SIG-M5 treated with dmso at 0.1 percent for 504 hours (cell line): Measurements from ENCODE around the gene S100A3.
A peak's percentile ranks its signal among the peaks of the same experiment; 100 is the strongest.

ENCODE experiments used
- DNase-seq: peaks from one replicate; lab custom pipeline; 2025; ENCODE audit not compliant: unreplicated experiment; lab: John Stamatoyannopoulos, UW

Gene S100A3

GRCh38 chr1:153515504-153516394 is 33.3 kb downstream of the S100A3 start:
- peak; percentile 92 for DNase-seq

- no peak for DNase-seq
These were observed 35.4 kb downstream of the S100A3 start for GRCh38 chr1:153513666-153514065.

- peak; percentile 21 for DNase-seq
These were observed 36.0 kb downstream of the S100A3 start for GRCh38 chr1:153513023-153513422.

- DNase-seq, result peak; percentile 61
These were observed 38.1 kb downstream of the S100A3 start for GRCh38 chr1:153510984-153511410.

GRCh38 chr1:153509729-153510354 is 39.2 kb downstream of the S100A3 start:
- DNase-seq, result peak; percentile 76

GRCh38 chr1:153509036-153509435 is 40.0 kb downstream of the S100A3 start:
- DNase-seq, result no peak

- DNase-seq, result no peak
These were observed 41.0 kb downstream of the S100A3 start for GRCh38 chr1:153507926-153508583.

- DNase-seq, result no peak
These were observed 42.1 kb downstream of the S100A3 start for GRCh38 chr1:153506831-153507413.

GRCh38 chr1:153506386-153506785 is 42.7 kb downstream of the S100A3 start:
- DNase-seq, result no peak

GRCh38 chr1:153505576-153505975 is 43.5 kb downstream of the S100A3 start:
- no peak for DNase-seq

- DNase-seq, result no peak
These were observed 45.3 kb downstream of the S100A3 start for GRCh38 chr1:153503766-153504165.

GRCh38 chr1:153498746-153499145 is 50.3 kb downstream of the S100A3 start:
- no peak for DNase-seq
